Renal cortical epithelial cell (primary cell): ENCODE data around the gene NOTUM. TPM values are rescaled to one million over a fixed set of nuclear protein-coding genes. Genes with fewer than 3 reads are reported as not detected.

Experiments used
- DNase-seq: peaks from one replicate; pipeline ENCODE4 v3.0.0-alpha.2; 2011; ENCODE audit warnings: low read depth
- total RNA-seq: library from RNA; depleted of rRNA; stranded (reverse); fragments of >200 nt; gene quantifications from 2 replicates; pipeline ENCODE4 v1.2.3, GENCODE V29; 2014

The NOTUM gene
- total RNA-seq, 1 donor from 2014 or later = 0.05 TPM

GRCh38 chr17:81909966-81910839 lies 50.8 kb downstream of the NOTUM start:
- DNase-seq = no peak

GRCh38 chr17:81909231-81909630 lies 51.8 kb downstream of the NOTUM start:
- DNase-seq = no peak

- no peak for DNase-seq
Measured at GRCh38 chr17:81908793-81909192, 52.2 kb downstream of the NOTUM start.

GRCh38 chr17:81907219-81908145 lies 53.5 kb downstream of the NOTUM start:
- DNase-seq = no peak

- no peak for DNase-seq
Measured at GRCh38 chr17:81906476-81907218, 54.3 kb downstream of the NOTUM start.

- DNase-seq = no peak
Measured at GRCh38 chr17:81905993-81906392, 55.0 kb downstream of the NOTUM start.

- DNase-seq = no peak
Measured at GRCh38 chr17:81905424-81905875, 55.5 kb downstream of the NOTUM start.

GRCh38 chr17:81904600-81905423 lies 56.2 kb downstream of the NOTUM start:
- DNase-seq = no peak

GRCh38 chr17:81903896-81904599 lies 56.9 kb downstream of the NOTUM start:
- DNase-seq = no peak

- DNase-seq = no peak
Measured at GRCh38 chr17:81903415-81903831, 57.6 kb downstream of the NOTUM start.

- no peak for DNase-seq
Measured at GRCh38 chr17:81902653-81903414, 58.2 kb downstream of the NOTUM start.

Other genes starting within 250 kb of the NOTUM start
- gene SLC25A10, start 248.9 kb downstream of the NOTUM start, total RNA-seq = 35.7 and 61.8 TPM in 2 replicates
- gene GCGR, start 157.0 kb downstream of the NOTUM start, total RNA-seq = not detected in 2 replicates
- 55.0 and 101 TPM in 2 replicates for gene MCRIP1, start 127.9 kb downstream of the NOTUM start, total RNA-seq
- not detected in 2 replicates for gene PPP1R27, start 126.1 kb downstream of the NOTUM start, total RNA-seq
- gene P4HB, start 100.7 kb downstream of the NOTUM start, total RNA-seq = 1,064 and 1,065 TPM in 2 replicates
- gene ARHGDIA, start 89.8 kb downstream of the NOTUM start, total RNA-seq = 161 and 237 TPM in 2 replicates
- 46.8 and 109 TPM in 2 replicates for gene ALYREF, start 69.6 kb downstream of the NOTUM start, total RNA-seq
- gene ANAPC11, start 69.5 kb downstream of the NOTUM start, total RNA-seq = 77.3 and 104 TPM in 2 replicates
- 0.25 and 3.3 TPM in 2 replicates for gene NPB, start 58.9 kb downstream of the NOTUM start, total RNA-seq
- gene PCYT2, start 49.8 kb downstream of the NOTUM start, total RNA-seq = 18.6 and 47.2 TPM in 2 replicates
- gene SIRT7, start 43.0 kb downstream of the NOTUM start, total RNA-seq = 17.9 and 20.4 TPM in 2 replicates
- 11.3 and 14.4 TPM in 2 replicates for gene MAFG, start 33.5 kb downstream of the NOTUM start, total RNA-seq
- 69.3 and 122 TPM in 2 replicates for gene PYCR1, start 23.9 kb downstream of the NOTUM start, total RNA-seq
- gene MYADML2, start 14.0 kb downstream of the NOTUM start, total RNA-seq = not detected in 2 replicates
- gene ASPSCR1, start 16.4 kb upstream of the NOTUM start, total RNA-seq = 12.6 and 18.8 TPM in 2 replicates
- gene CENPX, start 61.7 kb upstream of the NOTUM start, total RNA-seq = 13.6 and 63.6 TPM in 2 replicates
- gene LRRC45, start 62.1 kb upstream of the NOTUM start, total RNA-seq = 15.2 and 15.8 TPM in 2 replicates
- 7.7 and 16.8 TPM in 2 replicates for gene RAC3, start 70.5 kb upstream of the NOTUM start, total RNA-seq
- gene DCXR, start 76.5 kb upstream of the NOTUM start, total RNA-seq = 19.4 and 35.4 TPM in 2 replicates
- gene RFNG, start 90.6 kb upstream of the NOTUM start, total RNA-seq = 27.3 and 31.0 TPM in 2 replicates
- gene GPS1, start 90.7 kb upstream of the NOTUM start, total RNA-seq = 112 and 119 TPM in 2 replicates
- 66.3 and 79.9 TPM in 2 replicates for gene DUS1L, start 104.6 kb upstream of the NOTUM start, total RNA-seq
- 84.0 and 103 TPM in 2 replicates for gene FASN, start 137.0 kb upstream of the NOTUM start, total RNA-seq